ENCODE data around the gene SDSL.

DNA sequence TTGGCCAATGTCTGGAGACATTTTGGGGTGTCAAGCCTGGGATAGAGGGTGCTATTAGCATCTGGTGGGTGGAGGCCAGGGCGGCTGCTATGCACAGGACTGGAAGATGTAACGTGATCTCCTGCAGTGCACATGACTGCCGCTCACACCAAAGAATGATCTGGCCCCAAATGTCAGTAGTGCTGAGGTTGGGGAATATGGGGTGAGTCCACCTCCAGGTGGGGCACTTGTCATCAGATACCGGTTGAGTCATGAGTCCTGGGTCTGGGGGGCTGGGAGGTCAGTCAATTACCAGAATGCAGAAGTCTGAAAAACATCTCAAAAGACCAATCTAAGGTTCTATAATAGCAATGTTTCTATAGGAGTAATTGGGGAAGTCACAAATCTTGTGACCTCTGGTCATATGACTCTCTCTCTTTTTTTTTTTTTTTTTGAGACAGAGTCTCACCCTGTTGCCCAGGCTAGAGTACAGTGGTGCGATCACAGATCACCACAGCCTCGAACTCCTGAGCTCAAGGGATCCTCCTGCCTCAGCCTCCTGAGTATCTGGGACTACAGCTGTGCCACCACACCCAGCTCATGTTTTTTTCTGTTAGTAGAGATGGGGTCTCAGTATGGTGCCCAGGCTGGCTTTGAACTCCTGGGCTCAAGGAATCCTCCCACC, 6.0 kb upstream of the SDSL start:
- TF ChIP-seq, protein P1, sequence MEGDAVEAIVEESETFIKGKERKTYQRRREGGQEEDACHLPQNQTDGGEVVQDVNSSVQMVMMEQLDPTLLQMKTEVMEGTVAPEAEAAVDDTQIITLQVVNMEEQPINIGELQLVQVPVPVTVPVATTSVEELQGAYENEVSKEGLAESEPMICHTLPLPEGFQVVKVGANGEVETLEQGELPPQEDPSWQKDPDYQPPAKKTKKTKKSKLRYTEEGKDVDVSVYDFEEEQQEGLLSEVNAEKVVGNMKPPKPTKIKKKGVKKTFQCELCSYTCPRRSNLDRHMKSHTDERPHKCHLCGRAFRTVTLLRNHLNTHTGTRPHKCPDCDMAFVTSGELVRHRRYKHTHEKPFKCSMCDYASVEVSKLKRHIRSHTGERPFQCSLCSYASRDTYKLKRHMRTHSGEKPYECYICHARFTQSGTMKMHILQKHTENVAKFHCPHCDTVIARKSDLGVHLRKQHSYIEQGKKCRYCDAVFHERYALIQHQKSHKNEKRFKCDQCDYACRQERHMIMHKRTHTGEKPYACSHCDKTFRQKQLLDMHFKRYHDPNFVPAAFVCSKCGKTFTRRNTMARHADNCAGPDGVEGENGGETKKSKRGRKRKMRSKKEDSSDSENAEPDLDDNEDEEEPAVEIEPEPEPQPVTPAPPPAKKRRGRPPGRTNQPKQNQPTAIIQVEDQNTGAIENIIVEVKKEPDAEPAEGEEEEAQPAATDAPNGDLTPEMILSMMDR (IDR thresholded peaks at IDR 0.05) = no peak
- no peak for TF ChIP-seq POLR2A (IDR thresholded peaks at IDR 0.05)
